Stimulated activated CD8-positive, alpha-beta memory T cell treated with anti-CD3 and anti-CD28 coated beads, Interleukin-4, amount 100 ng/mL, for 4 hours (primary cell): ENCODE data around the gene TIGD1.

Experiments used
- DNase-seq, 2 donors: peaks; one replicate each; pipeline ENCODE4 v3.0.0-alpha.2; 2020; ENCODE audit warnings: low read depth in 2 of 2, low spot score in 1 of 2

The TIGD1 gene

GRCh38 chr2:232502511-232502910, 47.8 kb downstream of the TIGD1 start:
- DNase-seq = no peak

GRCh38 chr2:232501794-232502390, 48.5 kb downstream of the TIGD1 start:
- no peak for DNase-seq

GRCh38 chr2:232501331-232501771, 49.0 kb downstream of the TIGD1 start:
- DNase-seq = no peak

- no peak for DNase-seq
Measured at GRCh38 chr2:232498452-232498851, 51.9 kb downstream of the TIGD1 start.
